Motor neuron (in vitro differentiated cells): ENCODE data around the gene FSTL4. TPM values are rescaled to one million over a fixed set of nuclear protein-coding genes. Genes with fewer than 3 reads are reported as not detected.

Experiments used
- ATAC-seq, 8 experiments: fragments of 200-7000 bp; cut with Tn5 transposase; replicated peaks in 6 of 8; 2 replicates each; pipeline ENCODE4 v1.8.0; 2021; ENCODE audit warnings: mild to moderate bottlenecking in 8 of 8, moderate library complexity in 8 of 8
- H3K27ac ChIP-seq, 2 donors: fragments of 250-450 bp; sonication (Bioruptor Pico); 2 replicates each; pipeline ENCODE4 v1.9.0; 2021; ENCODE audit warnings: antibody characterized with exemption in 2 of 2, mild to moderate bottlenecking in 2 of 2, moderate library complexity in 1 of 2
- H3K4me1 ChIP-seq, 2 donors: fragments of 250-450 bp; sonication (Bioruptor Pico); replicated peaks in 1 of 2; 2 replicates each; pipeline ENCODE4 v1.6.1; 2021; ENCODE audit warnings: antibody characterized with exemption in 2 of 2, mild to moderate bottlenecking in 2 of 2, moderate library complexity in 1 of 2
- H3K4me3 ChIP-seq, 5 donors: fragments of 250-450 bp; sonication (Bioruptor Pico); 2 replicates each; pipeline ENCODE4 v1.9.0; 2021; ENCODE audit warnings: antibody characterized with exemption in 5 of 5, mild to moderate bottlenecking in 5 of 5, moderate library complexity in 4 of 5
- WGBS, 10 experiments: fragments of 450-650 bp; shearing (Covaris generic); methylation state at CpG; one replicate each; pipeline ENCODE4 v1.0.0; 2022; 5-methylcytosine and 5-hydroxymethylcytosine counted together
- in situ Hi-C, 9 experiments: fragments of 400-800 bp; cut with MboI; loops; one replicate each; pipeline ENCODE4 v1.15.0; 2021; ENCODE audit warnings: low sequenced_read_pairs in 9 of 9, low pct_unique_long_range_greater_than_20kb in 2 of 9; ENCODE audit not compliant: unreplicated experiment in 9 of 9
- total RNA-seq, 8 experiments: library from RNA; unstranded; fragments of 300-600 nt; gene quantifications; 2 replicates each; pipeline versions ENCODE4 v1.2.3 to v1.2.4, GENCODE V29; 2022

FSTL4 gene
- total RNA-seq, 8 experiments from 2014 or later: 0.13 to 5.5 (median 1.9) TPM

DNA sequence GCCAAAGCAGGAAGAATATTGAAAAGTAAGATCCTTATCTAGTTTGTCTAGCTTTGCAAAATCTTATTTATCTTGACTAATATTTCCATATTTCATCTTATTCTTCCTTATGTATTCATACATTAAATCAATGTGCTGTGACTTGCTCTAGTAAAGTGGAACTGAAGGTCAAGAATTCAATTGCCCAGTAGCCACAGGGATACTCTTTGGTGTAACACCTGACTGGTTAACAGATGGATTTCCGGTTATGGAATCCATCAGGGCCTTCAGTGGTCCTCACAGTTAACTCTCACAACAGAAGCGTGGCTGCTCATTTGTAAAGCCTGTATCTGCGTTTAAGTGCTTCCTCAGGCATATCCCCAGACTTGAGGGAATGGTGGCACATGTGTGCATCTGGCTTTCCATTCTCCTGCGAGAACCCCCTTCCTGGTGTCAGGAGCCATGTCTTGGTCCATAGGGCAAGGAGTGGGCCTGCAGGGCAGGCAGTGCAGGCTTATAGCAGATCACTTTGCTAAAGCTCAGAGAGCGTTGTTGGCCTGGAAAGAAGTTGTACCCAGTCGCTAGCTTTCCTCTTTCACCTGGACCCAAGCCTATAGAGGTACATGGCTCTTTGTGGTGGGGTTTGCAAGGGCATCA lies 461.3 kb downstream of the FSTL4 start:
- no peak overlapping the region for H3K27ac ChIP-seq
- in situ Hi-C loops: no loop called here
- H3K4me1 ChIP-seq: peaks cover 10 to 16% of the 10 kb centered on the region in 2 donors
- ATAC-seq: no peak
- WGBS, 10 experiments: 57 to 100% (median 85%) methylated on average over 3 to 4 of the region's 6 CpGs; no CpG with 5 or more reads in 5 of the 10 experiments
- H3K4me3 ChIP-seq: no peak overlapping the region

DNA sequence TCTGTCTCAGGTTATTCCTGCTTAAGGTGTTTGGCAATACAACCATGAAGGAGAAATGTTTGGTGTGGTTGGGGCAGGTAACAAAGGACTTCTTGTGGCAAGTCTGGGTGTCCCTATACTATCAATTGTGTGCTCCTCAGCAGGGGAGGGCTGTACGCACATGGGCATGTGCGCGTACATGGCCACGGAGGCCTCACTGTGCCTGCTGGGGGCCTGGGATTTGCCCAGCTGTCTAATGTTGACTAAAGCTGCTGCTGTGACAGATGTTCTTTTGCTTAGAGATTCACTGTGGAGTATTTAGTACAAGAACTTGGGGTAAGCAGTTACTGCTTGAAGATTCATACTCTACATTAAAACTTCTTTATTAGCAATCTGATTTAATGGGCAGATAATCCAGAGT lies 463.0 kb downstream of the FSTL4 start:
- Histone ChIP-seq H3K4me3 (no peak overlapping the region), H3K27ac (no peak overlapping the region), H3K4me1 (peaks cover 10 to 16% of the 10 kb centered on the region in 2 donors)
- peak in 1 of 8 experiments; percentile 52 for ATAC-seq
- WGBS, 10 experiments: 88 to 100% (median 100%) methylated on average over 1 to 4 of the region's 4 CpGs; no CpG with 5 or more reads in 5 of the 10 experiments
- in situ Hi-C loops: no loop called here

DNA sequence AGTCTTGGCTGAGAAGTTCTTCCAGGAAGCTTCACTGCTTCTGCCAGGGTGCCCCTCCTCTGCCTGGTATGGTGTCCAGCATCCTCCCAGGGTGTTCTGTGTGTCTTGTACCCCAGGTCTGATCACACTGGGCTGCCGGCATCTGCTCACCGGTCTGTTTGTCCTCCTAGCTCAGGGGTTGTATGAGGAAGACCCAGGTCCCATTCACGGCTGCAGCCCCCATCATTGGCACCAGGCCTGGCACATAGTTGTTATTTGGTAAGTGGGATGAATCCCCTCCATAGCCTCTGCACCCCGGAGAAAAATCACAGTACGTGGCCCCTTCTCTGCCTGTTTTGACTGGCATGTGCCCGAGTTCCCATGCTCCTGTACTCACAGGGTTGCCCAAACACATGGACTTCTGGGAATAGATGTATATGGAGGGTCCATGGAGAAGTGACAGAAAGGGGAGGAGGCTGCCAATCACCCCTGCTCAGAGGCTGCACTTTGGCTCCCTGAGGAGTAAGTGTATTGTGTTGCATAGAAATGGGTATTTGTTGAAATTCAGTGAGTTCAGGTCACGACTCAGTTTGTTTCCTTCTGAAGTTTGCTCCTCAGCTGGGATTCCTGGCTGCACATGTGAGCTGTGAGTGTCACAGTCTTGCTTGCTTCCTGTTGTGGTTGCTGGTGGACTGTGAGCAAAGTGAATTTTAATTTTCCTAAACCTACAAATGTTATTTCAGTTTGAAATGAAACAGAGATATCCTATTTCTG lies 464.4 kb downstream of the FSTL4 start:
- in situ Hi-C loops: no loop called here
- Histone ChIP-seq H3K4me3 (no peak overlapping the region), H3K4me1 (peaks cover 10 to 16% of the 10 kb centered on the region in 2 donors), H3K27ac (no peak overlapping the region)
- 37 to 93% (median 60%) methylated on average over 1 to 3 of the region's 7 CpGs; no CpG with 5 or more reads in 5 of the 10 experiments for WGBS, 10 experiments
- ATAC-seq: no peak

DNA sequence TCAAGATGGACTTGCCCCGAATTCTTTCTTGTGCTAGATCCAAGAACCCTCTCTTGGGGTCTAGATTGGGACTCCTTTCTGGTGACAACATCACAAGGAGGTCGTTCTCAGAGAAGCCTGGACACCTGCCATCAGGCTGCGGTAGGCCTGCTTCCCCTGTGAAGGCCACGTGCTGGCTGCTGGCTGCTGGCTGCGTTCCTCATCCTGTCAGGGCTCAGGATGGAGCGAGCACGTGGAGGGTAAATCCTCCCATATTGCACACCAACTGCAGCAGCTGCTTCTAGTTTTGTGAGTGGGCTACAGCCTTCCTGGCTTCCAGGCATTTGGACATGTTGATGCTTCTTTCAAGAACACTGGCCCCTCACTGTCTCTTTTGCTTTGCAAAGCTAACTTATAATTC lies 464.9 kb downstream of the FSTL4 start:
- Histone ChIP-seq H3K4me1 (peaks cover 10 to 16% of the 10 kb centered on the region in 2 donors), H3K27ac (no peak overlapping the region), H3K4me3 (no peak overlapping the region)
- peak in 1 of 8 experiments; percentile 36 for ATAC-seq
- in situ Hi-C loops: no loop called here
- 0 to 91% (median 53%) methylated on average over 1 to 6 of the region's 7 CpGs; no CpG with 5 or more reads in 2 of the 10 experiments for WGBS, 10 experiments
